B cell (primary cell): Measurements from ENCODE around the gene TNIK.

ENCODE experiments used
- CTCF ChIP-seq: fragments of 200-600 bp; IDR thresholded peaks from one replicate; pipeline ENCODE4 v1.8.0; 2022; ENCODE audit warnings: antibody characterized with exemption, mild to moderate bottlenecking
- EZH2 ChIP-seq: IDR thresholded peaks from 2 replicates; pipeline ENCODE4 v1.6.1; 2012; ENCODE audit warnings: borderline replicate concordance, low read depth, mild to moderate bottlenecking, moderate library complexity, low read length; ENCODE audit not compliant: insufficient read depth, poor library complexity, severe bottlenecking

GRCh38 chr3:171213907-171214306, 246.3 kb downstream of the TNIK start:
- TF ChIP-seq CTCF (no peak), EZH2 (no peak)
